Upper lobe of left lung (tissue), 4 donors: ENCODE data around the gene STK38.

Experiments
- EP300 ChIP-seq, 4 donors: sonication (generic); formaldehyde crosslinking; IDR thresholded peaks; one replicate each; pipeline ENCODE4 v1.5.1; 2017; ENCODE audit warnings: antibody characterized with exemption in 4 of 4, control low read depth in 2 of 4
- POLR2A ChIP-seq, 4 donors: fragments of 450-650 bp; IDR thresholded peaks; one replicate each; pipeline ENCODE4 v1.5.1; 2016 to 2017; ENCODE audit warnings: antibody characterized with exemption in 4 of 4, mild to moderate bottlenecking in 2 of 4
- POLR2AphosphoS5 ChIP-seq, 2 donors: sonication (generic); formaldehyde crosslinking; IDR thresholded peaks; one replicate each; pipeline ENCODE4 v1.5.1; 2017; ENCODE audit warnings: antibody characterized with exemption in 2 of 2
- TF ChIP-seq, protein P1 (sequence below), 6 experiments: fragments of 450-650 bp in 4 of 6; fragments of 200-600 bp in 2 of 6; sonication (generic) in 2 of 6; IDR thresholded peaks; one replicate each; pipeline ENCODE4 v1.5.1; 2016 to 2019; ENCODE audit warnings: antibody characterized with exemption in 6 of 6

DNA sequence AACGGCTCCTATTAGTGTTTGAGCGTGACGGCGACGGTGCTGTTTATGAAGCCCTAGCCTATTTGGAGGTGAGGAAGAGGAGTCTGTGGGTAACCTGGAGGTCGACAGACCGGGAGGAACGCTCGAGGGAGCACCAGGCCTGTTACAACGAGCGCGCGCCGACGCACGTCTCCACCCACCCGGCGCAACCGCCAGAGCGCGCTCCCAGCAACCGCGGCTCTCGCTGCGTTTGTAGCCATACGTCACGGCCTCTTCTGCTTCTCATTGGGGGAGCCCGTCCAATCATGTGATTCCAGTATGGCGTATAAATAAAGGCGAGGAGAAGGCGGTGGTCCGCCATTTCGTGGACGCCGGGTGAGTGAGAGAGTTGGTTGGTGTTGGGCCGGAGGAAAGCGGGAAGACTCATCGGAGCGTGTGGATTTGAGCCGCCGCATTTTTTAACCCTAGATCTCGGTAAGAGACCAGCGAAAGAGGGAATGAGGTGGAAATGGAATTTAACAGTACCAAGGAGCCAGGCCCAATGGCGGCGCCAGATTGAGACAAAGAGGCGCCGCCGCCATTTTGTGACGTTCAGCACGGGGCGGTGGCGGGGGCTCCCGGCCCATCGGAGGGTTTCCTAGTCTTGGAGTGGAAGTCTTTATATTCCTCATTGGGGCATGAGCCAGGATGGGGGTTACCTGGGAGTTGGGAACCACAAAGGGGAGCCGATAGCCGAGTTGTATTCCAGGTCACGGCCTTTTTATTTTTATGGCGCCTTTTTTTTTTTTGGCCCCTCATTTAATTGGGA, 46.9 kb upstream of the STK38 start, which contains the start of gene SRSF3:
- TF ChIP-seq, protein P1, sequence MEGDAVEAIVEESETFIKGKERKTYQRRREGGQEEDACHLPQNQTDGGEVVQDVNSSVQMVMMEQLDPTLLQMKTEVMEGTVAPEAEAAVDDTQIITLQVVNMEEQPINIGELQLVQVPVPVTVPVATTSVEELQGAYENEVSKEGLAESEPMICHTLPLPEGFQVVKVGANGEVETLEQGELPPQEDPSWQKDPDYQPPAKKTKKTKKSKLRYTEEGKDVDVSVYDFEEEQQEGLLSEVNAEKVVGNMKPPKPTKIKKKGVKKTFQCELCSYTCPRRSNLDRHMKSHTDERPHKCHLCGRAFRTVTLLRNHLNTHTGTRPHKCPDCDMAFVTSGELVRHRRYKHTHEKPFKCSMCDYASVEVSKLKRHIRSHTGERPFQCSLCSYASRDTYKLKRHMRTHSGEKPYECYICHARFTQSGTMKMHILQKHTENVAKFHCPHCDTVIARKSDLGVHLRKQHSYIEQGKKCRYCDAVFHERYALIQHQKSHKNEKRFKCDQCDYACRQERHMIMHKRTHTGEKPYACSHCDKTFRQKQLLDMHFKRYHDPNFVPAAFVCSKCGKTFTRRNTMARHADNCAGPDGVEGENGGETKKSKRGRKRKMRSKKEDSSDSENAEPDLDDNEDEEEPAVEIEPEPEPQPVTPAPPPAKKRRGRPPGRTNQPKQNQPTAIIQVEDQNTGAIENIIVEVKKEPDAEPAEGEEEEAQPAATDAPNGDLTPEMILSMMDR (IDR thresholded peaks at IDR 0.05): peak; percentile 40 to 84 (median 74)
- TF ChIP-seq EP300 (IDR thresholded peaks at IDR 0.05): peak in 1 of 4 donors; percentile 80
- TF ChIP-seq POLR2A (IDR thresholded peaks at IDR 0.05): peak; percentile 96 to 100 (median 98)
- peak; percentile 100 for TF ChIP-seq POLR2AphosphoS5 (IDR thresholded peaks at IDR 0.05)
